Skin of body (tissue), 2 donors: ENCODE data around the gene TRIM9. TPM values are rescaled to one million over a fixed set of nuclear protein-coding genes. Genes with fewer than 3 reads are reported as not detected.

ENCODE experiments used
- DNase-seq: peaks from one replicate; lab custom pipeline; 2025; lab: John Stamatoyannopoulos, UW
- total RNA-seq: library from RNA; depleted of rRNA; stranded (reverse); fragments of >200 nt; gene quantifications from one replicate; pipeline ENCODE4 v1.2.3, GENCODE V29; 2014

The TRIM9 gene
- total RNA-seq, 1 donor from 2014 or later, result 3.3 TPM

DNA sequence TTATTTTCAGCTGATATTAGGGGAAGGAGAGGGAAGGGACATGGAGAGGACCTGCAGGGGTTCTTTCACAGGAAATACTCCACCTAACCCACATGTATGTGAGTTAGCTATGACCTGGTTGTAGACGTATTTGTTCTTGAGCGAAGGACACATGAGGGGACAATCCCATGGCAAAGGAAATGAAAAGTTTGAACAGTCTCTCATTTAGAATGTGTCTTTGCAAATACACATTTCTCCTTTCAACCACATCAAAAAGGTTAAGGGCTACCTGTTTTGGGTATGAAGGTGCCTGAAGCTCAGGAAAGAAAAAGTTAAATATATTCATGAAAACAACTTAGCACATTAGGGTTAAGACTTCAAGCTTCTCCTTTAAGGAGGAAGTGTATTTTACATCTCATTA is 158.0 kb downstream of the TRIM9 start:
- no peak for DNase-seq

DNA sequence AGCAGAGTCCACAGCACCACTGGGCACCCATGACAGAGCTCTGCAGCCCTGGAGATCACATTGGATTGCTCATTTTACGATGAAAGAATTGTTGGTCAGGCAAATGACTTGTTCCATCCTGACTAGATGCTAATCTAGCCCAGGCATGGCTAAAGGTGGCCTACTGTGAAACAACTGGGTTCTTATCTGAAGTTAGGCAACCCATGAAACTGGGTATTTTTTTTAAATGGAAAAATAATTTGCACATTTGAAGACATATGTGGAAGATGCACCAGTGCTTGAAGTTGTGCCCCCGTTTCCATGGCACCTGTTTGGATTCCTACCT is 158.9 kb downstream of the TRIM9 start:
- no peak for DNase-seq

DNA sequence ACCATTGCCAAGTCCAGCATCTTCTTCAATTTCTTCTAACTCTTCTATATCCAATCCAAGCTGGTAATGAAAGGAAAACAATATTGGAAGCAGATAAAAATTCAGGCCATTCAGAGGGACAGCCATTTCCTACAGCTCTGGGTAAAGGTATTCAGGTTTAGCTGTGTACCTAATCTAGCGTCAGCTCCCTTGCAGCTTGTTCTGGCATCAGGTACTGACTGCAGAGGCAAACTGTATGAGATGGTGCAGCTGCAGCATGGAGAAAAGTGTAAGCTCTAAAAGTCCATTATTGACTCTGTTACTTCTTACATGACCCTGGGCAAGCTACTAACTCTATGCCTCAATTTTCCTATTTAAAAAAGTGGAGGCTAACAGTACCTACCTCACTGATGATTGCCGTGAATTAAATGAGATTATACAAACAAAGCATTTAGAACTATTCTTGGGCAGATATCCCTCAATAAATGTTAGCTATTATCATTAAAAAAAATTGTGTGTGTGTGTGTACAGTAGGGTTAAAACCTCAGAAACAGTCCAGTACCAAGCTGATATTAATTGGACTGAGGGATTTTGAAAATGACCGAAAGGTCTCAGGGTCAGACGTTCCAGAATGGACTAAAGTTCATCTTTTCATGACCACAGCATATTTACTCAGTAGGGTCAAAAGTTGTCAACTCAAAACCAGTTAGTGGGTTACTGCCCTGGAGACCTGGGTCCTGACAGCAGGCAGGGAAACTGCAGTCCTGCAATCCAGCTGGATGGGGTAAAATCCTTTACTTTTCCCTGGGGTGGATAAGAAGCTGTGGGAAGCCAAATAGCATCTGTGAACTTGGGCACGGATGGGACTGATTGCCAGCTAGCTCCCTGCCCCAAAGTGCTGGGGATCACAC is 159.5 kb downstream of the TRIM9 start:
- DNase-seq, result no peak

DNA sequence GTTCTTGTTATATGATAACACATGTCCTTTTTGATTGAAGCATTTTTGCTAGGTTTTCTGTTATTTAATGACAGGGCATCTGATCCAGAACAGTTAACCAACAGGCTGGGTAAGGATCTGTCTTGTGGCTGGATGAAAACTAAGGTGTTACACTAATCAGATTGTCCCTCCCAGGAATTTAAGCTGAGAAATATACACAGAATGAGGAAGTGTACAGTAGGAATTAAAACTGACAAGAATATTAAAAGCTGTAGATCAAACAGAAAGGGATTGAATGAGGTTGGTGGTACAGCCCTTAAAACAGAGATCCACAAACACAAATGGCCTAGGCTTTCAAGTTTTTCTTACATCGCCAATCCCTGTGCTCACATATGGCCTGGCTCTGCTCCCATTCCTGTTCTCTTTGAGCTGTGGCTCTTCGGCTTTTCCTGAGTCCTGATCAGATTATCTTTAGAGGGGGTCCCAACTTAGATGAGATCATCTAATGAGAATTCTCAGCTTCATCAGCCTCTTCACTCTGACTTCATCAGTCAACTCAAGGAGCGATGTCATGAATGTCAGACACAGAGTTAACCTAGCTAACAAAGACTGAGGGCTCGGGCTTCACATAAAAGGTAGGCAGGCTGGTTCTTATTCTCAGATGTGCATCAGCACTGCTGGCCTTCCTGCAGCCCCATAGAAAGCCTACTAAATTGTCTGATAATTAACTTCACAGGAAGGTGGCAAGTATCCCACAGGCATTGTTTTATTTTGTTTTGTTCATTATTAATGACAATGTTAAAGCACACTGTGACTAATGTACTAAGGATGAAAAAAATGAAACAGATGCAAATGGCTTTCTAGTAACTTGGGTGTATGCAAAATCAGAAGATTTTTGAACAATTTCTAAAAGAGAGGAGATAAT is 162.1 kb downstream of the TRIM9 start:
- no peak for DNase-seq

DNA sequence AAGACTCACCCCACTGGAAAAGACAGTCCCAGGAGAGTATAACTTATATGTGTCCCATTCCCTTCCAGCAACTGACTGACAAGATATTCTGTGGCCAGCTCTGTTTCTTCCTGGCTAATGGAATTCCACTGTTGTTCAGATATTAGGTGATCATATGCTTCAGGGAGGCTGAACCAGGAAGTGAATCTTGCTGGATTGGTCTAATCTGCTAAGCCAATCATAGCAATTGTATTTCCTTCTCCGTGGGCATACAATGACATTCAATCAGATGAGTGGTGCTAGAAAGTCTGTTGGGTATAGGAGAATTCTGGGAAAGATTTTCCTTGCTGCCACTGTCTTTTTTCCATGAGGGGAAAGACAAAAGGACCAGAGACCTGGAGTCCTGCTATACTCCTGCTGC is 162.7 kb downstream of the TRIM9 start:
- no peak for DNase-seq

DNA sequence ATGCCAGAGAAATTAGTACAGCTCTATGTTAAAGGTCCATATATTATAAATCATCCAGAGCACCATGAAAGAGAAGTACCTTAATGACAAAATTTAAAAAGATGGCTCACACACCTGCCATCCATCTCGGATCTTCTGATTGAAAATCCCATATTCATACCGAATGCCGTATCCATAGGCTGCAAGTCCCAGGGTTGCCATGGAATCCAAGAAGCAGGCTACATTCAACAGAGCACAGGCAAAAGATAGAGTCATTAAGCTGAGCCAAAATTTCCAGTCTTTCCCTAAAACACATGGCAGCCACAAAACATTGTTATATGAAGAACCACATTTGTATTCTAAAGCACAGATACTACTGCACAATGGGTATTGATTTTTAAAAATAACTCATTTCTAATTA is 163.3 kb downstream of the TRIM9 start:
- no peak for DNase-seq

DNA sequence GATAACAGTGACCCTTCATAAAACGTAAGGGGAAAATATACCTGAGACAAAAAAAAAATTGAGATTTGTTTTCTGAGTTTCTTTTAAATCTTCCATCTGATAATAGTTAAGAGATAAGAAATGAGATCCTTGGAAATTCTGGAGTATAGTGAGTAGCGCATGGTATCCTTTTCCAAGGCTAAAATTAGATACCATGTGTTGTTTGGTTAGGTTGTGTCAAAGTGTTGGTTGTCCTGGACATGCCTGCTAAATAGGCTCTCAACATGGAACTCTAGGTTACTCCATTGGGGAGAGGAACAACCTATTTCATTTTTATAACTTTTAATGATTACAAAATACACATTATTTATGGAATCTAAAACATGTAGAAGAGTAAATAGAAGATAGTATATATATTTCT is 165.4 kb downstream of the TRIM9 start:
- DNase-seq, result no peak

DNA sequence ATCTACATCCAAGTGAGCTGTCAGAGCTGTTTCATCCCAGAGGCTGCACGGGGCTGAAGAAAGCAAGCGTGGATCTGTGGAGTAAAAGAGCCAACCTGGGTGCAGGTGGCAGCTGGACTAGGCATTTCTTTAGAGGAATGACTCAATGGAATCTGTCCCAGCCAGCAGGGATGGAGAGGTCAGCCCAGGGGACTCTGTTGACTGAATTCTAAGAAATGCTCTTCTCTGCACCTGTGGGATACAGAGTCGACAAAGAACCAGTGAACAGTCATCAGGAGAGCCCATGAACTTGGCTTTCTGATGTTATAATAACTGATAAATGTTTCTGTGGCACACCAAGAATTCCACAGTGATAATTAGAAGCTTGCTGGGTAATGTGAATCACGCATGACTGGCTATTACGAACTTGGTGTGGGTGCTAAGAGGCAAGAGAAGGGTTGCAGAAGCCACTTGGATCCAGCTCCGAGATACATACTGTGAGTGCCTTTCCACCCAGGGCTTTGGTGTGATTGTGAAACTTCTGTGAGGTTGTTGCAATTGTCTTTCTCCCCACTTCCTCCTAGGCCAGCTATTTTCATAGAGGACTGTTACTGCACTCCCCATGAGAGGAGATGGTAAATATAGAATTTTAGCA is 166.8 kb downstream of the TRIM9 start:
- DNase-seq, result no peak

DNA sequence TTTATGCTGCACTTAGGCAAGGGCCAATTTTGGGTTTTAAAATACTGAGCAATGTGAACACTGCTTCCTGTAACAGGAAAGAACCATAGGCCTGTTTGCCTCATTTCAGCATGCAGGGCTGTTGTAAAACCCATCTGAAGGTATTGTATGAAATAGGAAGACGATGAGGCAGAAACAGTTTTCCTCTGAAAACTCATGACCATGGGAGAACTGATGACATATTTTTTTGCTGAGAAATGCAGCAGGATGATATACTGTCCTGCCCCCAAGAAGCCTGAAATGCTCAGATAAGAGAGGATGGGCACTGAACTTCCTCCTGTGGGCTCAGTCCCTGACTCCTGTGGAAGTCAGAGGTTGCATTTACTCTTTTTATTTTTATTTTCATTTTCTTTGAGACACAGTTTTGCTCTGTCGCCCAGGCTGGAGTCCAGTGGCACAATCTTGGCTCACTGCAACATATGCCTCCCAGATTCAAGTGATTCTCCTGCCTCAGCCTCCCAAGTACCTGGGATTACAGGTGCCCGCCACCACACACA is 168.0 kb downstream of the TRIM9 start:
- no peak for DNase-seq

Other genes with a start within 250 kb of the TRIM9 start
- 2.9 TPM for gene ABHD12B, start 223.1 kb downstream of the TRIM9 start, total RNA-seq
- 61.2 TPM for gene PYGL, start 150.6 kb downstream of the TRIM9 start, total RNA-seq
- 28.1 TPM for gene TMX1, start 145.1 kb upstream of the TRIM9 start, total RNA-seq